ENCODE measurements around the gene KCNJ1. TPM values are rescaled to one million over a fixed set of nuclear protein-coding genes. Genes with fewer than 3 reads are reported as not detected.

Gene KCNJ1
- total and polyA plus RNA-seq, 2 of the 8 experiments (the other 6 are each of a cell fraction or from before 2014, with no cell fraction given): 0.17 to 0.23 TPM

GRCh38 chr11:128796270-128796669, 70.8 kb downstream of the KCNJ1 start:
- H3K4me3 ChIP-seq (ENCODE audit: extremely low read depth in 1 of 4, insufficient read depth in 2 of 4, low read depth in 3 of 4, low read length in 4 of 4): no peak overlapping the region
- H2BK15ac ChIP-seq (ENCODE audit: low read length): no peak overlapping the region
- H4K20me1 ChIP-seq (replicated peaks in 1 of 2; ENCODE audit: control insufficient read depth in 1 of 2, insufficient read depth in 2 of 2, low read length in 2 of 2): no peaks in the 10 kb centered on the region
- CTCF ChIA-PET (ENCODE audit: partially characterized antibody): interaction anchor here (1.0 to 11.2 kb wide), 4 partner anchors 20 to 623 kb away, joined by 3 to 99 read pairs (median 4); no protein-coding TSS in a partner anchor
- H2AK5ac ChIP-seq (ENCODE audit: low read depth, low read length): no peak overlapping the region
- DNase-seq (ENCODE audit: low read depth in 1 of 2, low spot score in 2 of 2) (no peak), FAIRE-seq (no peak)
- H3K18ac ChIP-seq (ENCODE audit: extremely low read depth, low read length): no peak overlapping the region
- H3K23me2 ChIP-seq (ENCODE audit: low read depth, low read length): no peaks in the 10 kb centered on the region
- H3K27ac ChIP-seq (ENCODE audit: low read depth, low read length): no peak overlapping the region
- no peak overlapping the region for H2BK120ac ChIP-seq (replicated peaks; ENCODE audit: low read depth, low read length)
- H4K5ac ChIP-seq (ENCODE audit: insufficient read length, low read depth, low read length): no peak overlapping the region
- no peak overlapping the region for H2AFZ ChIP-seq (ENCODE audit: low read length)
- no peak overlapping the region for H2BK12ac ChIP-seq (ENCODE audit: low read depth, low read length)
- H3K56ac ChIP-seq (replicated peaks; ENCODE audit: insufficient read length, low read depth, low read length): no peak overlapping the region
- no peak overlapping the region for H3K4ac ChIP-seq (replicated peaks; ENCODE audit: insufficient read length, low read depth, low read length)
- no peak overlapping the region for H3K14ac ChIP-seq (ENCODE audit: insufficient read length)
- POLR2A ChIA-PET (ENCODE audit: partially characterized antibody): no interaction called here
- no peak overlapping the region for H4K91ac ChIP-seq (replicated peaks; ENCODE audit: insufficient read length, low read length)
- no peaks in the 10 kb centered on the region for H3K79me2 ChIP-seq (ENCODE audit: control insufficient read depth in 1 of 2, insufficient read depth in 2 of 2, low read length in 2 of 2)
- no peaks in the 10 kb centered on the region for H3K36me3 ChIP-seq (ENCODE audit: control insufficient read depth in 2 of 4, insufficient read depth in 4 of 4, low read length in 3 of 4)
- H4K8ac ChIP-seq (ENCODE audit: extremely low read depth, insufficient read depth, low read length): no peak overlapping the region
- no peaks in the 10 kb centered on the region for H3K4me1 ChIP-seq (replicated peaks in 1 of 4; ENCODE audit: control insufficient read depth in 3 of 4, insufficient read depth in 4 of 4, low read length in 3 of 4)
- no peaks in the 10 kb centered on the region; the same call in 1 of the 2 replicates for H3K79me1 ChIP-seq (ENCODE audit: low read depth, low read length)
- WGBS, 2 experiments (ENCODE audit: extremely low coverage in 1 of 2, insufficient coverage in 1 of 2, insufficient read length in 1 of 2, insufficient replicate concordance in 2 of 2, low coverage in 1 of 2, low lambda C conversion rate in 2 of 2, missing lambda C conversion rate in 1 of 2): 94% methylated on average over 2 of the region's 2 CpGs; no CpG with 5 or more reads in 1 of the 2 experiments
- no peak overlapping the region for H3K23ac ChIP-seq (ENCODE audit: insufficient read length)
- H3K27me3 ChIP-seq (replicated peaks in 1 of 4; ENCODE audit: control insufficient read depth in 3 of 4, extremely low read depth in 1 of 4, insufficient read depth in 3 of 4, low read length in 3 of 4): no peaks in the 10 kb centered on the region
- no peak overlapping the region for H2BK5ac ChIP-seq (ENCODE audit: low read depth, low read length)
- H3K4me2 ChIP-seq (ENCODE audit: insufficient read depth in 1 of 2, low read depth in 2 of 2, low read length in 2 of 2): no peak overlapping the region
- H3K9ac ChIP-seq (replicated peaks in 1 of 4; ENCODE audit: extremely low read depth in 1 of 4, low read depth in 3 of 4, low read length in 3 of 4): no peak overlapping the region
- H2BK20ac ChIP-seq (ENCODE audit: low read length): no peak overlapping the region
- no peaks in the 10 kb centered on the region for H3K9me3 ChIP-seq (ENCODE audit: insufficient read depth in 2 of 2, low read depth in 1 of 2, low read length in 1 of 2)
- no peak for TF ChIP-seq MAFK (IDR thresholded peaks at IDR 0.05; ENCODE audit: low read depth, low read length)
- TF ChIP-seq CHD2 (IDR thresholded peaks at IDR 0.05; ENCODE audit: low read length): no peak
- no peak for TF ChIP-seq TAF1 (IDR thresholded peaks at IDR 0.05; ENCODE audit: low read depth, low read length)
- TF ChIP-seq SP4 (IDR thresholded peaks at IDR 0.05; ENCODE audit: low read length): no peak
- TF ChIP-seq, protein P1, sequence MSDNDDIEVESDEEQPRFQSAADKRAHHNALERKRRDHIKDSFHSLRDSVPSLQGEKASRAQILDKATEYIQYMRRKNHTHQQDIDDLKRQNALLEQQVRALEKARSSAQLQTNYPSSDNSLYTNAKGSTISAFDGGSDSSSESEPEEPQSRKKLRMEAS (IDR thresholded peaks at IDR 0.05): no peak
- TF ChIP-seq SIN3A (conservative IDR thresholded peaks at IDR 0.05 in 1 of 2, IDR thresholded peaks at IDR 0.05 in 1 of 2; ENCODE audit: low read depth in 1 of 2, low read length in 2 of 2): no peak
- TF ChIP-seq ATF2 (IDR thresholded peaks at IDR 0.05; ENCODE audit: low read length): no peak
- no peak for TF ChIP-seq SIRT6 (IDR thresholded peaks at IDR 0.05; ENCODE audit: low read length)
- TF ChIP-seq GABPA (IDR thresholded peaks at IDR 0.05; ENCODE audit: borderline replicate concordance, insufficient read depth, low read length): no peak
- TF ChIP-seq SAP30 (IDR thresholded peaks at IDR 0.05; ENCODE audit: insufficient read depth, insufficient replicate concordance, low read length): no peak
- no peak for TF ChIP-seq HDAC2 (IDR thresholded peaks at IDR 0.05; ENCODE audit: borderline replicate concordance in 1 of 2, low read depth in 2 of 2, low read length in 2 of 2)
- TF ChIP-seq FOSL1 (IDR thresholded peaks at IDR 0.05; ENCODE audit: insufficient read depth, low read depth, low read length): no peak

Measured in H1 (cell line).